Dedifferentiated amniotic fluid mesenchymal stem cell (primary cell): ENCODE data around the gene TUBB8B.
"Not testable (repeated sequence)": the region's sequence is repeated elsewhere in the genome, so short reads cannot be mapped to it uniquely, and the experiment has no call there.

Experiments used
- DNase-seq: peaks from one replicate; pipeline ENCODE4 v3.0.0-alpha.2; 2016; ENCODE audit errors: extremely low spot score

The TUBB8B gene

GRCh38 chr18:49176-49665 lies at the start of gene TUBB8B:
TSS of gene TUBB8B (minus strand) at chr18:49615. CDS start at chr18:49557, 58 bp downstream.
- DNase-seq = not testable (repeated sequence)

GRCh38 chr18:97252-97914 lies 48.0 kb upstream of the TUBB8B start:
- not testable (repeated sequence) for DNase-seq

- not testable (repeated sequence) for DNase-seq
Measured at GRCh38 chr18:96767-97131, 47.3 kb upstream of the TUBB8B start.

- DNase-seq = not testable (repeated sequence)
Measured at GRCh38 chr18:96101-96766, 46.8 kb upstream of the TUBB8B start.

- DNase-seq = not testable (repeated sequence)
Measured at GRCh38 chr18:95580-95979, 46.2 kb upstream of the TUBB8B start.

GRCh38 chr18:93897-94408 lies 44.5 kb upstream of the TUBB8B start:
- DNase-seq = not testable (repeated sequence)

GRCh38 chr18:91561-91960 lies 42.1 kb upstream of the TUBB8B start:
- DNase-seq = not testable (repeated sequence)

- not testable (repeated sequence) for DNase-seq
Measured at GRCh38 chr18:90396-91193, 41.2 kb upstream of the TUBB8B start.

- DNase-seq = not testable (repeated sequence)
Measured at GRCh38 chr18:89124-89523, 39.7 kb upstream of the TUBB8B start.

GRCh38 chr18:84801-85200 lies 35.4 kb upstream of the TUBB8B start:
- not testable (repeated sequence) for DNase-seq

- DNase-seq = not testable (repeated sequence)
Measured at GRCh38 chr18:82626-83209, 33.3 kb upstream of the TUBB8B start.

GRCh38 chr18:80881-81280 lies 31.5 kb upstream of the TUBB8B start:
- DNase-seq = not testable (repeated sequence)

- DNase-seq = not testable (repeated sequence)
Measured at GRCh38 chr18:80202-80601, 30.8 kb upstream of the TUBB8B start.

- DNase-seq = not testable (repeated sequence)
Measured at GRCh38 chr18:75525-76160, 26.2 kb upstream of the TUBB8B start.

- DNase-seq = not testable (repeated sequence)
Measured at GRCh38 chr18:73181-73777, 23.9 kb upstream of the TUBB8B start.

- DNase-seq = not testable (repeated sequence)
Measured at GRCh38 chr18:67701-68100, 18.3 kb upstream of the TUBB8B start.

- DNase-seq = not testable (repeated sequence)
Measured at GRCh38 chr18:64279-64678, 14.9 kb upstream of the TUBB8B start.

- not testable (repeated sequence) for DNase-seq
Measured at GRCh38 chr18:63656-64055, 14.2 kb upstream of the TUBB8B start.

- not testable (repeated sequence) for DNase-seq
Measured at GRCh38 chr18:54388-54787, 5.0 kb upstream of the TUBB8B start.

- DNase-seq = not testable (repeated sequence)
Measured at GRCh38 chr18:48696-49095, 719 bp downstream of the TUBB8B start.

- DNase-seq = not testable (repeated sequence)
Measured at GRCh38 chr18:13177-13576, 36.2 kb downstream of the TUBB8B start.
